Measurements from ENCODE around the gene PDRG1. TPM values are rescaled to one million over a fixed set of nuclear protein-coding genes. Genes with fewer than 3 reads are reported as not detected.

Gene PDRG1
- total RNA-seq, 2 donors from 2014 or later: 5.4 to 7.9 TPM

- Histone ChIP-seq H3K4me3 (no peak overlapping the region), H3K27ac (no peak overlapping the region), H3K27me3 (no peaks in the 10 kb centered on the region), H3K36me3 (replicated peaks in 1 of 2; ENCODE audit: insufficient read depth in 1 of 2, low read depth in 2 of 2) (no peaks in the 10 kb centered on the region), H3K4me1 (no peaks in the 10 kb centered on the region), H3K9me3 (no peaks in the 10 kb centered on the region)
- WGBS, 2 donors: 69 to 81% methylated on average over 12 to 15 of the region's 15 CpGs
- intact Hi-C loops (cut with DNase I): no loop called here
- DNase-seq (no peak), ATAC-seq (no peak)
- TF ChIP-seq POLR2A (IDR thresholded peaks at IDR 0.05) (no peak), CTCF (IDR thresholded peaks at IDR 0.05) (no peak)
These were observed 38.3 kb downstream of the PDRG1 start for GRCh38 chr20:31913431-31914157.

GRCh38 chr20:31910071-31910803 lies 41.6 kb downstream of the PDRG1 start:
- Histone ChIP-seq H3K9me3 (no peaks in the 10 kb centered on the region), H3K4me3 (no peak overlapping the region), H3K36me3 (replicated peaks in 1 of 2; ENCODE audit: insufficient read depth in 1 of 2, low read depth in 2 of 2) (no peaks in the 10 kb centered on the region), H3K27ac (no peak overlapping the region), H3K4me1 (no peaks in the 10 kb centered on the region), H3K27me3 (no peaks in the 10 kb centered on the region)
- 74 to 75% methylated on average over 3 to 4 of the region's 4 CpGs for WGBS, 2 donors
- DNase-seq (no peak), ATAC-seq (no peak)
- no peak for TF ChIP-seq CTCF (IDR thresholded peaks at IDR 0.05)
- no peak for TF ChIP-seq POLR2A (IDR thresholded peaks at IDR 0.05)
- intact Hi-C loops (cut with DNase I): no loop called here

GRCh38 chr20:31909253-31910070 lies 42.4 kb downstream of the PDRG1 start:
- TF ChIP-seq CTCF (IDR thresholded peaks at IDR 0.05): no peak
- no peak for TF ChIP-seq POLR2A (IDR thresholded peaks at IDR 0.05)
- intact Hi-C loops (cut with DNase I): no loop called here
- Histone ChIP-seq H3K4me3 (no peak overlapping the region), H3K36me3 (replicated peaks in 1 of 2; ENCODE audit: insufficient read depth in 1 of 2, low read depth in 2 of 2) (no peaks in the 10 kb centered on the region), H3K4me1 (no peaks in the 10 kb centered on the region), H3K27ac (no peak overlapping the region), H3K9me3 (no peaks in the 10 kb centered on the region), H3K27me3 (no peaks in the 10 kb centered on the region)
- ATAC-seq (no peak), DNase-seq (no peak)
- 81 to 82% methylated on average over 15 to 17 of the region's 17 CpGs for WGBS, 2 donors

- Histone ChIP-seq H3K4me1 (no peaks in the 10 kb centered on the region), H3K9me3 (no peaks in the 10 kb centered on the region), H3K36me3 (replicated peaks in 1 of 2; ENCODE audit: insufficient read depth in 1 of 2, low read depth in 2 of 2) (no peaks in the 10 kb centered on the region), H3K27ac (no peak overlapping the region), H3K4me3 (no peak overlapping the region), H3K27me3 (no peaks in the 10 kb centered on the region)
- DNase-seq: no peak
- TF ChIP-seq CTCF (IDR thresholded peaks at IDR 0.05): no peak
- no peak for TF ChIP-seq POLR2A (IDR thresholded peaks at IDR 0.05)
- intact Hi-C loops (cut with DNase I): no loop called here
- no peak for ATAC-seq
- WGBS, 2 donors: 66 to 77% methylated on average over 7 to 11 of the region's 11 CpGs
These were observed 43.4 kb downstream of the PDRG1 start for GRCh38 chr20:31908424-31908823.
